ENCODE measurements around the gene RPS6KA3. TPM values are rescaled to one million over a fixed set of nuclear protein-coding genes. Genes with fewer than 3 reads are reported as not detected.
"Not testable (repeated sequence)": the region's sequence is repeated elsewhere in the genome, so short reads cannot be mapped to it uniquely, and the experiment has no call there.

The RPS6KA3 gene
- total RNA-seq, 5 donors from 2014 or later (not counting 1 experiment from before 2014, with no cell fraction given): 65.2 to 89.9 (median 71.9) TPM

DNA sequence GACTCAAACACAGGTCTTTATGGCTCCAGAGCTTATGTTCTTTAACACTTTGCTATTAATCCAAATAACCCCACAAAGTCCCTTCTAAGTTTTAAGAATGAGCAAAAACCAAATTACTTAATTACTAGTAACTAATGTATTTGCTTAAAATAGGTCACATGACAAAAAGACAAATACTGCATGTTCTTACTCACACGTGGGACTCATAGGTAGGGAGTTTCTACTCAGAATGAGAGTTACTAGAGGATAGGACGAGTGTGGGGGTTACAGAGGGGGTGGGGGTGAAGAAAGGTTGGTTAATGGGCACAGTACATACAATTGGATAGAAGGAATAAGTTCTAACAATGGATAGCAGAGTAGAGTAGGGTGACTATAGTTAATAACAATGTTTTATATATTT is 5.8 kb downstream of the RPS6KA3 start:
- Mint-ChIP-seq H3K9me3 (no peaks in the 10 kb centered on the region), H3K36me3 (no peaks in the 10 kb centered on the region), H3K27ac (peak overlapping the region in 1 of 2 donors; percentile 66), H3K4me1 (peaks cover 57 to 64% (median 60%) of the 10 kb centered on the region in 3 donors), H3K4me3 (no peak overlapping the region), H3K27me3 (peaks cover 0 to 3% of the 10 kb centered on the region in 2 donors)
- H3K27ac ChIP-seq (ENCODE audit: low read length): peak overlapping the region; percentile 34
- no peaks in the 10 kb centered on the region for H3K27me3 ChIP-seq (replicated peaks in 1 of 2; ENCODE audit: control insufficient read depth in 2 of 2, extremely low read depth in 1 of 2, insufficient read depth in 2 of 2, low read length in 1 of 2)
- no peak for DNase-seq
- H3K36me3 ChIP-seq (ENCODE audit: control insufficient read depth in 2 of 2, extremely low read depth in 1 of 2, insufficient read depth in 1 of 2, low read length in 1 of 2): peaks cover 0 to 2% of the 10 kb centered on the region in 2 donors
- H3K9me3 ChIP-seq: no peaks in the 10 kb centered on the region
- H3K4me1 ChIP-seq (ENCODE audit: control insufficient read depth in 1 of 2, extremely low read depth in 1 of 2, insufficient read depth in 2 of 2, low read length in 2 of 2): peaks cover 3 to 25% of the 10 kb centered on the region in 2 experiments
- no peak overlapping the region for H3K4me3 ChIP-seq (ENCODE audit: control insufficient read depth in 1 of 2, extremely low read depth in 1 of 2, low read length in 1 of 2)
- ChIA-PET CTCF (no interaction called here), POLR2A (no interaction called here)
- no CpG with 5 or more reads among the region's 2 CpGs for WGBS (ENCODE audit: insufficient coverage)
- ATAC-seq (replicated peaks in 1 of 4): no peak

DNA sequence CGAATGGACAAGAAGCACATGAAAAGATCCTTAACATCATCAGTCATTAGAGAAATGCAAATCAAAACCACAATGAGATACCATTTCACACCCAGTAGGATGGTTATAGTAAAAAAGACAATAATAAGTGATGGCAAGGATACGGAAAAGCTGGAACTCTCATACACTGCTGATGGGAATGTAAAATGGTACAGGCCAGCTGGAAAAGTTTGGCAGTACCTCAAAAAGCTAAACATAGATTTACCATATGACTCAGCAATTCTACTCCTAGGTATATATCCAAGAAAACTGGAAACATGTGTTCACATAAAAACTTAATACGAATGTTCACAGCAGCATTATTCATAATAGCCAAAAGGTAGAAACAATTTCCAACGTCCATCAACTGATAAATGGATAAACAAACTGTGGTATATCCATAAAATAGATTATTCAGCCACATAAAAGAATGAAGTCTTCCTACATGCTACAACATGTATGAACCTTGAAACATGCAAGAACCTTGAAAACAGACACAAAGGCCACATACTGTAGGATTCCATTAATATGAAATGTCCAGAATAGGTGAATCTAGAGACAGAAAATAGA is 11.9 kb downstream of the RPS6KA3 start:
- no peak for ATAC-seq (replicated peaks in 1 of 4)
- no peak for DNase-seq
- CTCF ChIA-PET: interaction anchor here (0.6 kb wide), 2 partner anchors 38 to 1477 kb away, joined by 3 to 12 read pairs; no protein-coding TSS in a partner anchor
- no peak overlapping the region for H3K4me3 ChIP-seq (ENCODE audit: control insufficient read depth in 1 of 2, extremely low read depth in 1 of 2, low read length in 1 of 2)
- Mint-ChIP-seq H3K9me3 (peaks cover 0 to 6% (median 0%) of the 10 kb centered on the region in 3 donors), H3K27me3 (peaks cover 0 to 4% of the 10 kb centered on the region in 2 donors), H3K27ac (peak overlapping the region; percentile 66 to 88), H3K36me3 (peaks cover 6% of the 10 kb centered on the region), H3K4me1 (peaks cover 44 to 71% (median 68%) of the 10 kb centered on the region in 3 donors), H3K4me3 (no peak overlapping the region)
- H3K27ac ChIP-seq (ENCODE audit: low read length): no peak overlapping the region
- WGBS (ENCODE audit: insufficient coverage): no CpG with 5 or more reads among the region's 4 CpGs
- H3K27me3 ChIP-seq (replicated peaks in 1 of 2; ENCODE audit: control insufficient read depth in 2 of 2, extremely low read depth in 1 of 2, insufficient read depth in 2 of 2, low read length in 1 of 2): no peaks in the 10 kb centered on the region
- H3K9me3 ChIP-seq: no peaks in the 10 kb centered on the region
- H3K36me3 ChIP-seq (ENCODE audit: control insufficient read depth in 2 of 2, extremely low read depth in 1 of 2, insufficient read depth in 1 of 2, low read length in 1 of 2): peaks cover 0 to 4% of the 10 kb centered on the region in 2 donors
- POLR2A ChIA-PET: no interaction called here
- peaks cover 12 to 14% of the 10 kb centered on the region in 2 experiments for H3K4me1 ChIP-seq (ENCODE audit: control insufficient read depth in 1 of 2, extremely low read depth in 1 of 2, insufficient read depth in 2 of 2, low read length in 2 of 2)

DNA sequence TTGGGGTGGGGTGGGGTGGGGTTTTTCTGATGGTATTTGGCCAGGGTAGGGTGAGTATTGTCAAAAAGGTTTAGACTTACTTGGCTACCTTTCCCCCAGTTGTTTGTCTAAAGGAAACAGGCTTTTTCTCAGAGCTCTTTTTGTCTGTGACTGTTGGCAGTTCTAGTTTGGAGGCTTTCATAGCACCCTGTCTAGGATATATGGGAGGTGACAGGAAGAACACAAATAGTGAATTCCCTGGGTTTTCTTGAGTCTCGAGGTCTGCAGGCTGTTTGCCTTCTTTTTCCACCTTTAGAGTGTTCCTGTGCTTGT is 13.5 kb downstream of the RPS6KA3 start:
- Histone ChIP-seq H3K4me1 (ENCODE audit: control insufficient read depth in 1 of 2, extremely low read depth in 1 of 2, insufficient read depth in 2 of 2, low read length in 2 of 2) (peaks cover 8 to 16% of the 10 kb centered on the region in 2 experiments), H3K27me3 (replicated peaks in 1 of 2; ENCODE audit: control insufficient read depth in 2 of 2, extremely low read depth in 1 of 2, insufficient read depth in 2 of 2, low read length in 1 of 2) (no peaks in the 10 kb centered on the region), H3K36me3 (ENCODE audit: control insufficient read depth in 2 of 2, extremely low read depth in 1 of 2, insufficient read depth in 1 of 2, low read length in 1 of 2) (peaks cover 0 to 2% of the 10 kb centered on the region in 2 donors), H3K4me3 (ENCODE audit: control insufficient read depth in 1 of 2, extremely low read depth in 1 of 2, low read length in 1 of 2) (no peak overlapping the region), H3K9me3 (no peaks in the 10 kb centered on the region), H3K27ac (ENCODE audit: low read length) (peak overlapping the region; percentile 64)
- Mint-ChIP-seq H3K27me3 (peaks cover 0 to 4% of the 10 kb centered on the region in 2 donors), H3K4me3 (peak overlapping the region in 1 of 3 donors; percentile 24), H3K9me3 (peaks cover 0 to 6% (median 0%) of the 10 kb centered on the region in 3 donors), H3K36me3 (peaks cover 9% of the 10 kb centered on the region), H3K4me1 (peaks cover 43 to 71% (median 68%) of the 10 kb centered on the region in 3 donors), H3K27ac (peak overlapping the region; percentile 71 to 89)
- ATAC-seq (replicated peaks in 1 of 4): peak in 2 of 4 experiments; percentile 23 to 26
- no peak for DNase-seq
- ChIA-PET POLR2A (interaction anchor here (0.6 to 1.4 kb wide), 4 partner anchors 24 to 204 kb away, joined by 3 read pairs; no protein-coding TSS in a partner anchor), CTCF (interaction anchor here (0.7 to 2.4 kb wide), 13 partner anchors 10 to 274 kb away, joined by 3 to 10 read pairs (median 3); no protein-coding TSS in a partner anchor)
- no CpG with 5 or more reads among the region's 1 CpG for WGBS (ENCODE audit: insufficient coverage)

DNA sequence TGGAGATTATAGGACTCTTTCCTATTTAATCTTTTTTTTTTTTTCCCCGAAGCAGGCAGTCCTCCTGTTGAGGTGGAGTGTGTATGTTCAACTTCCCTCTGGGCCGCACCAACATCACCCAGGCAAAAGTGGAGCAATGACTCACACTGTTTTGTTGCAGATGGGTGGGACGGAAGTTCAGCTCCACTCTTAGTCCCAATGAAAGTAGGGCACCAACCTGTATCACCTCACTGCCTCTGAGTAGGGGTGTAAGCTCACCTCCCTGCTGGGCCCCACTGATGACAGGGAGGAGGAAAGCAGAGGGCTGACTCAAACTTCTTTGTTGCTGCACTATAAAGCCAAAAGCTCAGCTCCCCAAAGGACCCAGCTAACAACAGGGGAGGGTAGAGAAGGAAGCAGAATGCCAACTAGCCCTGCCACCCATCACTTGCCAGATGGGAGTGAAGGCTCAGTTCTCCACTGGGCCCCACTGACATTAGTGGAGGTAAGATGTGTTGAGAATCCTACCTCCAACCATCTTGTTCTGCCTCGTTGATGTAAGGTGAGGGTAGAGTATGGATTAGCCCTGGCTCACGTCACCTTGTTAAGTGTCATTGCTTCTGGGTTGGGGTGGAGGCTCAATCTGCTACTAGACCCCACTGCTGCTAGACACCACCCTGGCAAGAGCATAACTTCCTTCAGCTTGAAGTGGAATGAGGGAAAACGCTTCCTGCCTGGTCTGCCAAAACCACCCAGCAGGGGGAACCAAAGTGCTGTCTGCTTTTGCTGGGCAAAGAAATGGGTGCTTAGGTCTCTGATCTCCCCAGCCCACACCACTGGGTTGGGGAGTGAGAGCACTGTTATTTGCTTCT is 14.1 kb downstream of the RPS6KA3 start:
- peaks cover 0 to 2% of the 10 kb centered on the region in 2 donors for H3K36me3 ChIP-seq (ENCODE audit: control insufficient read depth in 2 of 2, extremely low read depth in 1 of 2, insufficient read depth in 1 of 2, low read length in 1 of 2)
- peaks cover 8 to 16% of the 10 kb centered on the region in 2 experiments for H3K4me1 ChIP-seq (ENCODE audit: control insufficient read depth in 1 of 2, extremely low read depth in 1 of 2, insufficient read depth in 2 of 2, low read length in 2 of 2)
- H3K9me3 ChIP-seq: no peaks in the 10 kb centered on the region
- ATAC-seq (replicated peaks in 1 of 4) (peak; percentile 73 to 88 (median 81)), DNase-seq (peak; percentile 35 to 85 (median 64))
- peak overlapping the region; percentile 68 to 93 for H3K27ac Mint-ChIP-seq
- WGBS (ENCODE audit: insufficient coverage): no CpG with 5 or more reads among the region's 6 CpGs
- H3K4me1 Mint-ChIP-seq: peaks cover 43 to 67% (median 65%) of the 10 kb centered on the region in 3 donors
- ChIA-PET CTCF (interaction anchor here (0.7 to 2.4 kb wide), 17 partner anchors 11 to 274 kb away, joined by 3 to 10 read pairs (median 3); no protein-coding TSS in a partner anchor), POLR2A (interaction anchor here in 1 of 2 donors (0.5 to 1.4 kb wide), 3 partner anchors 64 to 193 kb away, joined by 3 to 5 read pairs (median 5); no protein-coding TSS in a partner anchor)
- H3K4me3 ChIP-seq (ENCODE audit: control insufficient read depth in 1 of 2, extremely low read depth in 1 of 2, low read length in 1 of 2): no peak overlapping the region
- H3K27me3 ChIP-seq (replicated peaks in 1 of 2; ENCODE audit: control insufficient read depth in 2 of 2, extremely low read depth in 1 of 2, insufficient read depth in 2 of 2, low read length in 1 of 2): no peaks in the 10 kb centered on the region
- no peak overlapping the region for H3K4me3 Mint-ChIP-seq
- H3K9me3 Mint-ChIP-seq: peaks cover 0 to 6% (median 0%) of the 10 kb centered on the region in 3 donors
- peaks cover 9% of the 10 kb centered on the region for H3K36me3 Mint-ChIP-seq
- peaks cover 0 to 4% of the 10 kb centered on the region in 2 donors for H3K27me3 Mint-ChIP-seq
- H3K27ac ChIP-seq (ENCODE audit: low read length): peak overlapping the region; percentile 61

DNA sequence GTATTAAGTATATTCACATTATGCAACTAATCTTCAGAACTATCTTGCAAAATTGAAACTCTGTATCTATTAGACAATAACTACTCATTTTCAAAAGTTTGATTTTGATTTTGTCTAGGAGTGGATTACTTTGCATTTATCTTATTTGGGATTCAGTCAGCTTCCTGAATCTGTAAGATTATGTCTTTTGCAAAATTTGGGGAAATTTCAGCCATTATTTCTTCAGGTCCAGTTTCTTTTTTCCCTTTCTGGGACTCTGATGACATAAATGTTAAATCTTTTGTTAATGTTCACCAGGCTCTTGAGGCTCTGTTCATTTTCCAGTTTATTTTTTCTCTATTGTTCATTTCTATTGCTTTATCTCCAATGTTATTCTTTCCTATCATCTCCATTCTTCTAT is 15.0 kb downstream of the RPS6KA3 start:
- peaks cover 8 to 16% of the 10 kb centered on the region in 2 experiments for H3K4me1 ChIP-seq (ENCODE audit: control insufficient read depth in 1 of 2, extremely low read depth in 1 of 2, insufficient read depth in 2 of 2, low read length in 2 of 2)
- H3K36me3 ChIP-seq (ENCODE audit: control insufficient read depth in 2 of 2, extremely low read depth in 1 of 2, insufficient read depth in 1 of 2, low read length in 1 of 2): peaks cover 0 to 2% of the 10 kb centered on the region in 2 donors
- H3K9me3 ChIP-seq: no peaks in the 10 kb centered on the region
- Mint-ChIP-seq H3K27ac (peak overlapping the region; percentile 66 to 93), H3K27me3 (peaks cover 0 to 4% of the 10 kb centered on the region in 2 donors), H3K4me1 (peaks cover 39 to 62% (median 58%) of the 10 kb centered on the region in 3 donors), H3K9me3 (peaks cover 0 to 6% (median 0%) of the 10 kb centered on the region in 3 donors), H3K4me3 (no peak overlapping the region), H3K36me3 (peaks cover 9% of the 10 kb centered on the region)
- no peak for DNase-seq
- no peak for ATAC-seq (replicated peaks in 1 of 4)
- H3K27me3 ChIP-seq (replicated peaks in 1 of 2; ENCODE audit: control insufficient read depth in 2 of 2, extremely low read depth in 1 of 2, insufficient read depth in 2 of 2, low read length in 1 of 2): no peaks in the 10 kb centered on the region
- CTCF ChIA-PET: interaction anchor here in 1 of 2 donors (1.1 to 2.4 kb wide), 2 partner anchors 186 to 194 kb away, joined by 3 to 10 read pairs; no protein-coding TSS in a partner anchor
- H3K4me3 ChIP-seq (ENCODE audit: control insufficient read depth in 1 of 2, extremely low read depth in 1 of 2, low read length in 1 of 2): no peak overlapping the region
- POLR2A ChIA-PET: interaction anchor here in 1 of 2 donors (1.4 kb wide), 1 partner anchor 194 kb away, joined by 3 read pairs; no protein-coding TSS in a partner anchor
- H3K27ac ChIP-seq (ENCODE audit: low read length): peak overlapping the region; percentile 61

DNA sequence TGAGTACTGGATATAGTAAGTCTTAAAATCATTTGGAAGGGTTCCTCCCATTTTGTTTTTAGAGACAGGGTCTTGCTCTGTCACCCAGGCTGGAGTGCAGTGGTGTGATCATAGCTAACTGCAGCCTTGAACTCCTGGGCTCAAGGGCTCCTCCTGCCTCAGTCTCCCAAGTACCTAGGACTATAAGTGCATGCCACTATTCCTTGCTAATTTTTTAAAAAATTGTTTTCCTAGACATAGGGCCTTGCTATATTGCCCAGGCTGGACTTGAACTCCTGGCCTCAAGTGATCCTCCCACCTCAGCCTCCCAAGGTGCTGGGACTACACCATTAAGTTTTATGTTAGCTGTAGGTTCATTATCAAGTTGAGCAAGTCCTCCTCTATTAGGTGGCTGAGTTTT is 16.6 kb downstream of the RPS6KA3 start:
- ChIA-PET CTCF (interaction anchor here in 1 of 2 donors (1.6 kb wide), 1 partner anchor 8 kb away, joined by 3 read pairs; no protein-coding TSS in a partner anchor), POLR2A (interaction anchor here (0.6 kb wide), 2 partner anchors 24 to 25 kb away, joined by 4 read pairs; no protein-coding TSS in a partner anchor)

More for the DNA sequence above, 16.6 kb downstream of the RPS6KA3 start:
- Mint-ChIP-seq H3K27ac (peak overlapping the region in 1 of 2 donors; percentile 49), H3K4me1 (peaks cover 38 to 60% (median 58%) of the 10 kb centered on the region in 3 donors)
- H3K4me3 Mint-ChIP-seq; H3K36me3 Mint-ChIP-seq; H3K9me3 ChIP-seq; H3K9me3 Mint-ChIP-seq; H3K27me3 Mint-ChIP-seq; DNase-seq; H3K4me3 ChIP-seq (ENCODE audit: control insufficient read depth in 1 of 2, extremely low read depth in 1 of 2, low read length in 1 of 2); H3K27me3 ChIP-seq (replicated peaks in 1 of 2; ENCODE audit: control insufficient read depth in 2 of 2, extremely low read depth in 1 of 2, insufficient read depth in 2 of 2, low read length in 1 of 2); H3K27ac ChIP-seq (ENCODE audit: low read length); ATAC-seq (replicated peaks in 1 of 4); H3K36me3 ChIP-seq (ENCODE audit: control insufficient read depth in 2 of 2, extremely low read depth in 1 of 2, insufficient read depth in 1 of 2, low read length in 1 of 2): not testable (repeated sequence)
- H3K4me1 ChIP-seq (ENCODE audit: control insufficient read depth in 1 of 2, extremely low read depth in 1 of 2, insufficient read depth in 2 of 2, low read length in 2 of 2): peaks cover 8 to 16% of the 10 kb centered on the region in 2 experiments

Measured in T-cell (primary cell).